ENCODE measurements around the gene CD86. TPM values are rescaled to one million over a fixed set of nuclear protein-coding genes. Genes with fewer than 3 reads are reported as not detected.

Gene CD86
- 0.79 and 2.0 TPM in 2 replicates for total RNA-seq

GRCh38 chr3:122055215-122055614, at the start of gene CD86:
CD86 (plus strand) TSS chr3:122055362; CDS start chr3:122055490, 128 bp downstream.

GRCh38 chr3:122021811-122022401, 33.3 kb upstream of the CD86 start, which contains the start of gene ILDR1:
ILDR1 (minus strand) TSS chr3:122022247; CDS start chr3:122022077, 170 bp downstream.

Small RNA genes within 50 kb of the gene (small RNA-seq; reads per million reads assigned to genes)
- not detected for gene RF00019

Other genes with a start within 250 kb of the CD86 start
- 14.3 and 16.1 TPM in 2 replicates for gene IQCB1, start 220.3 kb upstream of the CD86 start, total RNA-seq
- gene EAF2, start 220.2 kb upstream of the CD86 start, total RNA-seq, result 3.7 and 11.8 TPM in 2 replicates
- 3.7 and 9.4 TPM in 2 replicates for gene SLC15A2, start 161.0 kb upstream of the CD86 start, total RNA-seq
- not detected in 2 replicates for gene ILDR1, start 33.1 kb upstream of the CD86 start, total RNA-seq
- under 0.01 TPM in 1 of 2 replicates, not detected in the other for gene CASR, start 128.3 kb downstream of the CD86 start, total RNA-seq